Measurements from ENCODE around the gene ATP8B3.

Gene ATP8B3

GRCh38 chr19:1811942-1812425 lies at the start of gene ATP8B3:
Gene ATP8B3, minus strand, starts transcription at chr19:1812276. Its CDS starts 540 bp downstream, at chr19:1811736.
- DNase-seq (ENCODE audit: low spot score), result peak; percentile 100

GRCh38 chr19:1861599-1862031 lies 49.5 kb upstream of the ATP8B3 start:
- DNase-seq (ENCODE audit: low spot score), result no peak

GRCh38 chr19:1860821-1861598 lies 48.9 kb upstream of the ATP8B3 start:
- DNase-seq (ENCODE audit: low spot score), result peak; percentile 24

- peak; percentile 76 for DNase-seq (ENCODE audit: low spot score)
Measured at GRCh38 chr19:1860042-1860775, 48.1 kb upstream of the ATP8B3 start.

GRCh38 chr19:1859331-1859781 lies 47.3 kb upstream of the ATP8B3 start:
- DNase-seq (ENCODE audit: low spot score), result no peak

- DNase-seq (ENCODE audit: low spot score), result no peak
Measured at GRCh38 chr19:1858412-1859081, 46.5 kb upstream of the ATP8B3 start.

GRCh38 chr19:1857648-1858326 lies 45.7 kb upstream of the ATP8B3 start:
- no peak for DNase-seq (ENCODE audit: low spot score)

GRCh38 chr19:1856698-1857603 lies 44.9 kb upstream of the ATP8B3 start:
- peak; percentile 85 for DNase-seq (ENCODE audit: low spot score)

- DNase-seq (ENCODE audit: low spot score), result no peak
Measured at GRCh38 chr19:1856345-1856697, 44.2 kb upstream of the ATP8B3 start.

- DNase-seq (ENCODE audit: low spot score), result no peak
Measured at GRCh38 chr19:1855828-1856255, 43.8 kb upstream of the ATP8B3 start.

- DNase-seq (ENCODE audit: low spot score), result peak; percentile 98
Measured at GRCh38 chr19:1855040-1855827, 43.2 kb upstream of the ATP8B3 start.

- no peak for DNase-seq (ENCODE audit: low spot score)
Measured at GRCh38 chr19:1854542-1855039, 42.5 kb upstream of the ATP8B3 start.

GRCh38 chr19:1854039-1854541 lies 42.0 kb upstream of the ATP8B3 start:
- no peak for DNase-seq (ENCODE audit: low spot score)

GRCh38 chr19:1853295-1854038 lies 41.4 kb upstream of the ATP8B3 start:
- peak; percentile 92 for DNase-seq (ENCODE audit: low spot score)

- no peak for DNase-seq (ENCODE audit: low spot score)
Measured at GRCh38 chr19:1852581-1853128, 40.6 kb upstream of the ATP8B3 start.

GRCh38 chr19:1851654-1852580 lies 39.8 kb upstream of the ATP8B3 start:
- DNase-seq (ENCODE audit: low spot score), result no peak

Measured in GM03348 (cell line).